SK-MEL-5 (cell line): ENCODE results near the gene TRIP10. TPM values are rescaled to one million over a fixed set of nuclear protein-coding genes. Genes with fewer than 3 reads are reported as not detected.

Experiments
- DNase-seq: peaks from one replicate; pipeline ENCODE4 v3.0.0-alpha.2; 2016; ENCODE audit warnings: low read depth, low spot score
- in situ Hi-C: cut with HindIII; loops from 2 replicates; pipeline ENCODE4 v1.10.0; 2016; ENCODE audit warnings: low sequenced_read_pairs, high pct_unique_total_duplicates, low pct_unique_long_range_greater_than_20kb
- polyA plus RNA-seq, 2 experiments: library from polyadenylated mRNA; depleted of rRNA; stranded (reverse); fragments of >200 nt; gene quantifications; 2 replicates each; pipeline ENCODE4 v1.2.3, GENCODE V29; 2015
- total RNA-seq: library from RNA; depleted of rRNA; stranded (reverse); fragments of >200 nt; shearing (Covaris generic); gene quantifications from 2 replicates; pipeline ENCODE4 v1.2.3, GENCODE V29; 2014; rRNA removed

The TRIP10 gene, protein sequence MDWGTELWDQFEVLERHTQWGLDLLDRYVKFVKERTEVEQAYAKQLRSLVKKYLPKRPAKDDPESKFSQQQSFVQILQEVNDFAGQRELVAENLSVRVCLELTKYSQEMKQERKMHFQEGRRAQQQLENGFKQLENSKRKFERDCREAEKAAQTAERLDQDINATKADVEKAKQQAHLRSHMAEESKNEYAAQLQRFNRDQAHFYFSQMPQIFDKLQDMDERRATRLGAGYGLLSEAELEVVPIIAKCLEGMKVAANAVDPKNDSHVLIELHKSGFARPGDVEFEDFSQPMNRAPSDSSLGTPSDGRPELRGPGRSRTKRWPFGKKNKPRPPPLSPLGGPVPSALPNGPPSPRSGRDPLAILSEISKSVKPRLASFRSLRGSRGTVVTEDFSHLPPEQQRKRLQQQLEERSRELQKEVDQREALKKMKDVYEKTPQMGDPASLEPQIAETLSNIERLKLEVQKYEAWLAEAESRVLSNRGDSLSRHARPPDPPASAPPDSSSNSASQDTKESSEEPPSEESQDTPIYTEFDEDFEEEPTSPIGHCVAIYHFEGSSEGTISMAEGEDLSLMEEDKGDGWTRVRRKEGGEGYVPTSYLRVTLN
- total RNA-seq: 11.5 and 11.6 TPM in 2 replicates
- 17.1 and 24.0 TPM in 2 replicates for polyA plus RNA-seq (2015; cell fraction: cytosol; rRNA removed)
- polyA plus RNA-seq (2015; cell fraction: nucleus; rRNA removed): 104 and 116 TPM in 2 replicates

DNA sequence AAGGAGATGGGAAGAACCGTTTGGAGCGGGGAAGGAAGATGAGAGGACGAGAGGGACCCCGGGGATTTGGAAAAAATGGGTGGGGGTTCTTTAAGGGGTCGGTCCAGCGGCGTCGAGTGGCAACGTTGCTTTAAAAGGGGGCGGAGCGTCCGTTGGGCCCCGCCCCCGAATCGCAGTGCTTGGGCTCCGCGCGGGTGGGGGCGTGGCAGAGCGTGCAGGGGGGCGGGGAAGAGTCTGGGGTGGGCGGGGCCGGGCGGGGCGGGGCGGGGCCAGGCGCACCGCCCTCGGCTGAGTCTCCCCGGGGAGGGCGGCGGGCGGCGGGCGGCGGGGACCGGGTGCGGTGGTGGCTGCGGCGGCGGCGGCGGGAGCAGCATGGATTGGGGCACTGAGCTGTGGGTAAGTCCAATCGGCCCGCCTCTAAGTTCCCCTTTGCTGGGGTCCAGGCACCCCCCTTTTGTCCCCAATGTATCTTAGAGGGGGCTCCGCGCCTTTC is at the start of gene TRIP10:
Gene TRIP10, plus strand, starts transcription at position 291 of the 493 bp plus-strand sequence. Its CDS starts 82 bp downstream, at position 373.
- DNase-seq: peak; percentile 66
- in situ Hi-C loops: no loop called here

DNA sequence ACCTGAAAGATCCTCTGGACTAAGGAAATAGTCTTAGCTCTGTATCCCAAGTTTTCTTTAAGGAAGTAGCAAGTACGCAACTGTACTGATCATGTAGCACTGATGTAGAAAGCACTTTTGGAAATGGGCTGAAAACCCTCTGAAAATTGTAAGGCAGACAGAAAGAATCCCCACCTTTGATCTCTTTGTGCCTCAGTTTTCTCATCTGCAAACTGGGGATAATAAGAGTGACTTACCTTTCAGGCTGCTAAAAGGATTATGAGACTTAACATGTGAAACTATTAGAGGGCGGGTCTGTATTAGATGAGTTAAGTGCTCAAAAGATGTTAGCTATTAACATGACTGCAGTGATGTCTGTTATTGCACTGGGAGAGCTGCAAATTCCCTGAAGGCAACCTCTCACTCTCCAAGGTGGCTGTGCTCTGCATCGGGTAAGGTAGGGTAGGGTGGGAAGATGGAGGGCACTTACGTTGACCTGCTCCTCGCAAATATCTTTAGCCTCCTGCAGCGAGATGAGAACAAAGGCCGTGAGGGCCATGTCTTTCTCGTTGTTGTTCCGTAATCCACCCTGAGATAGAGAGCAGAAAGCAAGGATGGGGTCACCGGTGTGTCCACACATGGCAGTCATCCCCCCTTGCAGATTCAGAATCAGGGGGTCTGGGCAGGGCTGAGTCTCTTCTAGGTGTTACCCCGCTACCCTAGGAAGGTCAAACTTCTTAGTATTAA is 49.2 kb upstream of the TRIP10 start:
- in situ Hi-C loops: no loop called here

DNA sequence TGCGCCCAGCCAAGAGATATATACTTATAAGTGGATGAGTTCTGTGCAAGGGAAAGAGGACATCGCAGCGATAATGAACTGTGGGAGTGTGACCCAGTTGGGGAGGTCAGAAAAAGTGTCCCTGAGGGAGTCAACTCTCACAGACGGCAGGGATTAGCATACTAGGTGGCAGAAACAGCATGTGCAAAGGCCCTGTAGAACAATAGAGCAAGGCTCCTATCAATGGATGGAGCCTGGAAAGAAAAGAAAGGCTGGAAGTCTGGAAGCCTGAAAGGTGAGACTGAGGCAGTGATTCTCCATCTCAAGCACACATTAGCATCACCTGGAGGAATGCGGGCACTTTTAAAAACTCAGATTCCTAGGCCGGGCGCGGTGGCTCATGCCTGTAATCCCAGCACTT is 48.1 kb upstream of the TRIP10 start:
- no peak for DNase-seq
- in situ Hi-C loops: no loop called here

More for the DNA sequence above, 49.2 kb upstream of the TRIP10 start:
- DNase-seq: no peak

DNA sequence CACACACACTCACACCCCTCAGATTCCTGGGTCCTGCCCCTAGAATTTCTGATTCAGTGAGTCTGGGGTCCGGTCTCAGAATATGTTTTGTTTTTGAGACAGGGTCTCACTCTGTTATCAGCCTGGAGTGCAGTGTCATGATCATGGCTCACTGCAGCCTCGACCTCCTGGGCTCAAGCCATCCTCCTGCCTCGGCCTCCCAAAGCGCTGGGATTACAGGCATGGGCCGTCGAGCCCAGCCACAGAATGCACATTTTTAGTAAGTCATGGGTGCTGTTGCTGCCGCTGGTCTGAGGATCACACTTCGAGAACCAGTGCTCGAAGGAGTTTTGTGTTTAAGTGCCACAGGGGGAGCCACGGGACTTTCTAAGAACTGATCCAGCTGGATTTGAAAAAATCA is 47.5 kb upstream of the TRIP10 start:
- in situ Hi-C loops: no loop called here
- no peak for DNase-seq

DNA sequence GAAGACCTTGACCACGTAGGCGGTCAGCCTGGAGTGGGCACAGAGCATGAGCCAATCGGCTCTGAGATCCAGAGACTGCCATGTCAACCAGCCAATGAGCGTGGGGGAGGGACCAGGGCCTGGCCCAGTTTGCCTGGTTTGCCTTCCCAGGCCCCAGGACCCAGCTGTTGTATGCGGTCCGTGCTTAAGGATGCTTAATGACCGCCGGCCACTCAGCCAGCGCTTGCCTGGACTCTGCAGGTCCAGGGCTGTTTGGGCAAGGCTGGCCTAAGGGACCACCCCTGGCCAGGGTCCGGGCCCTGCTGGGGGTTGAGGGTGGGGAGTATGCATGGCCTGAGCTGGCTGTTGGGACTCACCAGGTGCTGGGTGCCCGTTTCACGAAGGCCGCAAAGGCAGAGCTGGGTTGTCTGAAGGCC is 46.4 kb upstream of the TRIP10 start:
- no peak for DNase-seq
- in situ Hi-C loops: no loop called here

DNA sequence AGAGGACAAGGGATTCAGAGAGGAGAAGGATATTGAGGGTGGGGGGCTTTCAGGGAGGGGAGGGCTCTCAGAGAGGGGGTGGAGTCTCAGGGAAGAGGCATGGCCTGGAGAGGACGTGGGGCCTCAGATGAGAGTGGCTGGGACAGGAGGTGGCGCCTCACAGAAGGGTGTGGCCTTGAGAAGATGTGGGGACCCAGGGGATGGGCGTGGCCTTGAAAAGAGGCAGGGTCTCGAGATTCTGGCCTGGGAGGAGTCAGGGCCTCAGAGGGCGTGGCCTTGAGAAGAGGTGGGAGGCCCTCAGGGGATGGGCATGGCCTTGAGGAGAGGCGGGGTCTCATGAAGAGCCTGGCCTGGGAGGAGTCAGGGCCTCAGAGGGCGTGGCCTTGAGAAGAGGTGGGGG is 45.8 kb upstream of the TRIP10 start:
- no peak for DNase-seq
- in situ Hi-C loops: no loop called here

DNA sequence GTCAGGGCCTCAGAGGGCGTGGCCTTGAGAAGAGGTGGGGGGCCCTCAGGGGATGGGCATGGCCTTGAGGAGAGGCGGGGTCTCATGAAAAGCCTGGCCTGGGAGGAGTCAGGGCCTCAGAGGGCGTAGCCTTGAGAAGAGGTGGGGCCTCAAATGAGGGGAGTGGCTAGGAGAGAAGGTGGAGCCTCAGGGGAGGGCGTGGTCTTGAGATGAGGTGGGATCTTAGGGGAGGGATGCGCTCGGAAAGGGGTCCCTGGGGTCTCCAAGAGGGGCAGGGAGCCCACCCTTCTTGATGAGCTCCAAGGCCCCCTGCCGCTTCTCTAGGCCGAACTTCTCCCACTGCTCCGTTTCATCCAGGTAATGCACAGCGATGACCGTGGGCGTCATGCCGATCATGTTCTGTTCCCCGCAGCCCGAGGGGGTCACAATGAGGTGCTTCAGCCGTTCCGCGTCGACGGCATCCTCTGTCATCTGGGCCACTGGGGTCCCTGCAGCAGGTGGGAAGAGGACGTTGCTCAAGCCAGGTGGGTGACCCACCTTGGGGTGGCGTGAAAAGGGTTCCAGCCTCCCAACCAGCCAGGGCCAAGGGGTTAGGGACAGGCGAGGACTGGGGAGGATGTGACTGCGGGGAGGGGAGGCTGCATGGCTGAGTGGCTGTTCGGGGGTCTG is 45.2 kb upstream of the TRIP10 start:
- no peak for DNase-seq
- in situ Hi-C loops: no loop called here

DNA sequence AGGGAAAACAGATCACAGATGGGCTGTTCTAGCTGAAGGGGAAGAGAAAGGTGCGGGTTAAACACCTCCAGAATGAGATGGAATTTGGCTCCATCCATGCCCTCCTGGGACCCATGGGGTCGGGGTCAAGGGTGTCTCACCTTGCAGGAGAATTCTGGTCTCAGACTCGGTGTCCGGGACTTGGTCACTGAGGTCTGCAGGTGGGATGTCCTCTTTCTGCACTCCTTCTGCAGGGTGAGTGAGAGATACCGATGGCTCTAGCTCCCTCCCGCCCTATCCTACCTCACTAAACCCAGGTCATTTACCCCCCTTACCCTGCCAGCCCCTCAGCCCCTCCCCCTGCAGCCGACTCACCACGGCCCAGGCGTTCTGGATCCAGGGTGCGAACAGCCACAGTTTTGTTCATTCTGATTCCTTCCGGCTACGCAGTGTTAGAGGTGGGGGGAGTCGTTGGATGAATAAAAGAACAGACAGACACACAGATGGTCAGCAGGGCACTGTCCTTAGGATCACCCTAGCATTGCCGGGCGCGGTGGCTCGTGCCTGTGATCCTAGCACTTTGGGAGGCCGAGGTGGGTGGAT is 43.1 kb upstream of the TRIP10 start:
- in situ Hi-C loops: no loop called here
- no peak for DNase-seq

DNA sequence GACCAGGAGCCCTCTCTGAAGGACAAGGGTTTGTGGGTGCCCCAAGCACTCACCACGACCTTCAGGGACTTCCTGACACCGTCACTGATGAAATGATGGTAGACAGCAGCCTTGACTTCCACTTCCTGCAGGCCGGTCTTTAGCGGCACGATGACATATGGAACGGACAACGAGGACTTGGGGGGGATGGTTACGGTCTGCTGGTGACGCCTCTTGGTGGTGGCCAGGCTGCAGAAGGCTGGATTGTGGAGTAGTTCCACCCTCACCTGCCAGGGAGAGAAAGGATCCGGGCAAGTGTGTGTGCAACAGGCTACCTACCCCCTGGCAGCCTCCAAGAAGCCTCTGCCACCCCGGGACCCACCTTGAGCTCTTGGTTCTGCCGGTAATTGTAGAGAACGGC is 42.2 kb upstream of the TRIP10 start:
- DNase-seq: no peak
- in situ Hi-C loops: no loop called here

DNA sequence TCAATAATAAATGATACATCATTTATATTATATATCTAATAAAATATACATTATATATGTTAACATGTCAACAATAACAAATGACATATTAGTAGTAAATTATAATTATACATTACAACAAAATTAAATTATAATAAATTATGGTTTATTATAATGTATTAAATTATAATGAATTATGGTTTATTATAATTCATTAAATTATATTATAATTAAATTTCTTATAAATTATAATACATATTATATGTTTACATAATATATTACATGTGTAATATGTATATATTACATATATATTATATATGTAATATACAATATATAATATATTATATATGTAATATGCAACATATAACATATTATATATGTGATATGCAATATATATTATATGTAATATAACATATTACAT is 39.5 kb upstream of the TRIP10 start:
- no peak for DNase-seq
- in situ Hi-C loops: no loop called here

DNA sequence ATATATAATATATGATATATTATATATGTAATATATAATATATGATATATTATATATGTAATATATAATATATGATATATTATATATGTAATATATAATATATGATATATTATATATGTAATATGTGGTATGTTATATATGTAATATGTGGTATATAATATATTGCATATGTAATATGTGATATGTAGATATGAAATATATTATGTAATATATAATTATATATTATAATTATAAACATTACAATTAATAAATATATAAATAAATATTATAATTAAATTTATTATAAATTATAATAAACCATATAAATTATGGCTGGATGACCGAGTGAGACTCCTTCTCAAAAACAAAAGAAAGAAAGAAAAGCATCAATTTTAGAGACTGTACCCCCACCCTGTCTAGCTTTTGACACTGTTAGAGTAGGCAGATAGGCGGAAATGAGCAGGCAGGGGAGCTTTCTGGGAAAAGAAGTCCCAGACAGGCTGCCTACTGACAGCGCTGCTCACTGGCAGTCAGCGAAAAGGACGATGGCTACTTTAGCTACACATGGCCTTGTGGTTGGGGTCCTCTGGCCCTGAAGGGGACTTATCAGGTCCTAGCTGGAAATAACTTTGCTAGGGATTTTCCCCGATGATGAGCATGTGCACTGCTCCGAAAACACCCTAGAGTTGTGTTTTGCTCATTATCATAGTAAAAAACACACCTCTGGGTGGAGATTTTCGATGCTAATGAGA is 38.7 kb upstream of the TRIP10 start:
- DNase-seq: no peak

DNA sequence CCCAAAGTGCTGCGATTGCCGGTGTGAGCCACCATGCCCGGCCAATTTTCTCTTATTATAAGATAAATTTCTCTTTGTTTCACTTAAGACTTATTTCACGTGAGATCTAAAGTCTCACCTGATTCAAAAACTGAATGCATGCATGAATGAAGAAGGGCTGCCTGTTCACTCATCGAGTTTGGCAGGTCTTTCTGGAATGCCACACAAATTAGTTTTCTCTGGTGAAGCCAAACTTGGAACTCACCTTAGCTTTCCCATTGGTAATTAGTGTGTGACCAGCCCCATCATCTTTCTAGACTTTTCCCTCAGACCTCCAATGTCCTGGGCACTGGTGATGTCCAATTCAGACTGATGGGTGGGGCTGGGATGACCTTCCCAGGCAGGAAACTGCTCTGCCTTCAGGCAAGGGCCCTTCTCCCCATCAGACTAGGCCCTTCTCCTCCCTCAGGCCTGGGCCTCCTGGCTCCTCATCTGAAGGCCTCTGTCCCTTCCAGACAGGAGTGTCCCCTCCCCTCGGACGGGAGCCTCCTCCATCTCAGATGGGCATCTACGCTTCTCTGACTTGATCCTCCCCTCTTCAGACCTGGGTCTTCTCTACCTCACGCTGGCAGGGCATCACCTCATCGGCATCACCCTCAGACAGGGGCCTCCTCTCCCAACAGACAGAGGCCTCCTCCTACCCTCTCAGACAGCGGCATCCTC is 33.4 kb upstream of the TRIP10 start:
- in situ Hi-C loops: no loop called here
- DNase-seq: no peak

More for the DNA sequence above, 38.7 kb upstream of the TRIP10 start:
- in situ Hi-C loops: no loop called here

DNA sequence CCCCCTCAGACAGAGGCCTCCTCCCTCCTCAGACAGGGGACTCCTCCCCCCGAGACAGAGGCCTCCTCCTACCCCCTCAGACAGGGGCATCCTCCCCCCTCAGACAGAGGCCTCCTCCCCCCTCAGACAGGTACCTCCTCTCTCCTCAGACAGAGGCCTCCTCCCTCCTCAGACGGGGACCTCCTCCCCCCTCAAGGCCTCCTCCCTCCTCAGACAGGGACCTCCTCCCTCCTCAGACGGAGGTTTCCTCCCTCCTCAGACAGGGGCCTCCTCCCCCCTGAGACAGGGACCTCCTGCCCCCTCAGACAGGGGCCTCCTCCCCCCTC is 32.9 kb upstream of the TRIP10 start:
- in situ Hi-C loops: no loop called here
- no peak for DNase-seq

DNA sequence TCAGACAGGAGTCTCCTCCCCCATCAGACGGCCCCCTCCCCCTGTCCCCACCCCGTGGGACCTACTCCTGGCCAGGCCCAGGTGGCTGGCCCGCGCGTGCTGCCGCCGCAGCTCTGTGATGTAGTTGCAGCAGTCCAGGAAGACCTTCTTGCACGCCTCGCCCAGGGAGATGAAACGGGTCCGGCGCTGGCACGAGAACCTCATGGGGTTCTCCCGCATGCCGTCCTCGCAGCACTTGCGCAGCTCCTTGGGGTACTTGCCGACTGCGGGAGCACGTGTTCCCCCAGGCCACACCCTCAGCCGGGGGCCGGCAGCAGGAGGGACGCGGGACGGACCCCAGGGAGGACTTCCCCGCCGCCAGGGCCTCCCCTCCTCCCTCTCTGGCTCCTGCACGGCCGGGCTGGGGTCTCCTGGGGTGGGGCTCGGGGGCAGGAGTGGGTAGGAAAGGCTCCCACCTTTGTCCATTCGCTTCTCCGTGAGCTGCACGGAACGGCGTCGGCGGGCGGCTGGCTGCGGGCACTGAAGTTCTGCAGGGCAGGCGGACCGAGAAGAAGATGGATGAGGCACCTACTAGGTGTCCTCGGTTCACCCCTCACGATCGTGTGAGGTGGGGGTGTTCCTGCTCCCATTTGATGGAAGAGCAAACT is 32.3 kb upstream of the TRIP10 start:
- in situ Hi-C loops: no loop called here
- DNase-seq: no peak

DNA sequence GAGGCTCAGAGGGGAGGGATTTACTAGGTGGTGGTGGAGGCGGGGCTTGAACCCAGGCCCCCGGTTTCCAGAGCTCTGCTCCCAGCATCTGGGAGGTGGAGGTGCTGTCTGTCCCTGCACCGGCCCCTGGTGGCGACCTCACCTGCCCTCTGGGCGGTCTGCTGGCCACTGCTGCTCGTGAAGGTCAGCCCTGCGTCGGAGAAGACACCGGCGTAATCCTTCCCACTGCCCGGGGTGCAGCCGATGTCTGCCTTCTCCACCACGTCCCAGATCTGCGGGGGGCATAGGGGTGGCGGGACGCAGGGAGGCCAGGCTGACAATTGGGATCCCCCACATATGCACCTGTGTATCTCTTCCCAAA is 31.8 kb upstream of the TRIP10 start:
- no peak for DNase-seq
- in situ Hi-C loops: no loop called here

DNA sequence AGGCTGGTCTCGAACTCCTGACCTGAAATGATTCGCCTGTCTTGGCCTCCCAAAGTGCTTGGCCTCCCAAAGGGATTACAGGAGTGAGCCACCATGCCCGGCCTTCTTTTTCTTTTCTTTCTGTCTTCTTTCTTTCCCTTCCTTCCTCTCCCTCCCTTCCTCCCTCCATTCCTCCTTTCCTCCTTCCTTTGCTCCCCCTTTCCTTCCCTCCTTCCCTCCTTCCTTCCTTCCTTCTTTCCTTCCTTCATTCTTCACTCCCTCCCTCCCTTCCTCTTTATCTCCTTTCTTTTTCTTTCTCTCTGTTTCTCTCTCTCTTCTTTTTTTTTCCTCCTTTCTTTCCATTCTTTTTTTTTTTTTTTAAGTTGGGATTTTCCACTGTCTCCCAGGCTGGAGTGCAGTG is 31.1 kb upstream of the TRIP10 start:
- in situ Hi-C loops: no loop called here
- DNase-seq: no peak
